Measurements from ENCODE around the gene SF3A2. TPM values are rescaled to one million over a fixed set of nuclear protein-coding genes. Genes with fewer than 3 reads are reported as not detected.

Gene SF3A2
- total and polyA plus RNA-seq, 2 donors (not counting 1 experiment from before 2014, with no cell fraction given): 98.2 to 140 TPM

- intact Hi-C loops (cut with micrococcal nuclease): loop anchor here (1.0 to 10.0 kb wide), 5 partner anchors 11 to 407 kb away; partner anchors contain the start of genes GADD45B, KLF16, PLEKHJ1 and SF3A2
- Histone ChIP-seq H3K4me1 (ENCODE audit: control insufficient read depth in 2 of 2, insufficient read depth in 2 of 2, low read length in 2 of 2) (peaks cover 56 to 66% of the 10 kb centered on the region in 2 donors), H3K9ac (ENCODE audit: low read length) (peak overlapping the region; percentile 99), H3K36me3 (replicated peaks in 1 of 2; ENCODE audit: control extremely low read depth in 1 of 2, control insufficient read depth in 1 of 2, extremely low read depth in 1 of 2, insufficient read depth in 2 of 2, low read length in 1 of 2) (peaks cover 0 to 27% of the 10 kb centered on the region in 2 experiments), H2AFZ (ENCODE audit: insufficient read depth, low read depth, low read length, poor library complexity, severe bottlenecking) (peak overlapping the region; percentile 42), H4K20me1 (ENCODE audit: control insufficient read depth, insufficient read depth, low read length, poor library complexity, severe bottlenecking) (peaks cover 51% of the 10 kb centered on the region), H3K27me3 (replicated peaks in 1 of 4; ENCODE audit: control extremely low read depth in 1 of 4, control insufficient read depth in 3 of 4, insufficient read depth in 4 of 4, low read length in 3 of 4) (no peaks in the 10 kb centered on the region), H3K4me2 (replicated peaks; ENCODE audit: low read depth, low read length, poor library complexity, severe bottlenecking) (peak overlapping the region; percentile 99), H3K27ac (ENCODE audit: low read length in 2 of 2) (peak overlapping the region; percentile 79 to 94), H3K4me3 (ENCODE audit: control extremely low read depth in 1 of 5, extremely low read depth in 1 of 5, insufficient read depth in 1 of 5, low read depth in 2 of 5, low read length in 4 of 5) (peak overlapping the region; percentile 59 to 100 (median 99)), H3K9me3 (ENCODE audit: control extremely low read depth in 1 of 3, control insufficient read depth in 2 of 3, insufficient read depth in 1 of 3, low read length in 2 of 3) (no peaks in the 10 kb centered on the region), H3K79me2 (ENCODE audit: control insufficient read depth, insufficient read depth, low read length) (peaks cover 69% of the 10 kb centered on the region)
- ATAC-seq (ENCODE audit: low read depth) (peak; percentile 66), DNase-seq (peak; percentile 99)
- POLR2A ChIA-PET: interaction anchor here (0.5 to 10.8 kb wide), 11 partner anchors 8 to 180 kb away, joined by 3 to 134 read pairs (median 4); partner anchors contain the start of genes JSRP1, PLEKHJ1 and SF3A2
- Mint-ChIP-seq H3K27ac (peak overlapping the region; percentile 97), H3K4me3 (peak overlapping the region; percentile 89), H3K9me3 (ENCODE audit: insufficient read depth) (no peaks in the 10 kb centered on the region), H3K4me1 (peaks cover 52% of the 10 kb centered on the region), H3K27me3 (no peaks in the 10 kb centered on the region)
- WGBS (ENCODE audit: insufficient coverage): under 1% methylated on average over 101 of the region's 103 CpGs
- TF ChIP-seq CTCF (IDR thresholded peaks at IDR 0.05): no peak
- no peak for TF ChIP-seq EZH2 (IDR thresholded peaks at IDR 0.05; ENCODE audit: borderline replicate concordance, insufficient read depth, low read depth, low read length, poor library complexity, severe bottlenecking)
- CTCF ChIA-PET: interaction anchor here (0.6 to 7.5 kb wide), 7 partner anchors 9 to 98 kb away, joined by 3 to 66 read pairs (median 5); partner anchors contain the start of gene JSRP1
Observed at GRCh38 chr19:2269244-2270156, 32.9 kb downstream of the SF3A2 start.
